Activated naive CD8-positive, alpha-beta T cell treated with anti-CD3 and anti-CD28 coated beads, Interleukin-2, amount 50 U/mL, for 24 hours (primary cell): Measurements from ENCODE around the gene EXOC6.

Experiments used
- ATAC-seq: fragments of 150-1000 bp; cut with Tn5 transposase; one replicate; pipeline ENCODE4 v1.10.0; 2021
- DNase-seq: peaks from one replicate; pipeline ENCODE4 v3.0.0; 2021
- H3K27ac Mint-ChIP-seq: one replicate; pipeline ENCODE4 v1.8.0; 2021; ENCODE audit warnings: mild to moderate bottlenecking, mixed read lengths
- H3K27me3 Mint-ChIP-seq: one replicate; pipeline ENCODE4 v1.8.0; 2021; ENCODE audit warnings: mixed read lengths
- H3K36me3 Mint-ChIP-seq: one replicate; pipeline ENCODE4 v1.8.0; 2021; ENCODE audit warnings: low read depth, mixed read lengths
- H3K4me1 Mint-ChIP-seq: one replicate; pipeline ENCODE4 v1.8.0; 2021; ENCODE audit warnings: mixed read lengths
- H3K4me3 Mint-ChIP-seq: one replicate; pipeline ENCODE4 v1.8.0; 2021; ENCODE audit warnings: mild to moderate bottlenecking, moderate library complexity, mixed read lengths
- H3K9me3 Mint-ChIP-seq: one replicate; pipeline ENCODE4 v1.8.0; 2021; ENCODE audit warnings: mixed read lengths

Gene EXOC6

GRCh38 chr10:92847202-92847864 lies 987 bp upstream of the EXOC6 start:
- no peaks in the 10 kb centered on the region for H3K27me3 Mint-ChIP-seq
- peak overlapping the region; percentile 79 for H3K27ac Mint-ChIP-seq
- no peaks in the 10 kb centered on the region for H3K9me3 Mint-ChIP-seq
- peaks cover 39% of the 10 kb centered on the region for H3K4me1 Mint-ChIP-seq
- no peak for ATAC-seq
- no peak for DNase-seq
- H3K36me3 Mint-ChIP-seq: peaks cover 3% of the 10 kb centered on the region
- peak overlapping the region; percentile 84 for H3K4me3 Mint-ChIP-seq

GRCh38 chr10:92848037-92848440 lies 281 bp upstream of the EXOC6 start:
- Mint-ChIP-seq H3K4me3 (peak overlapping the region; percentile 84), H3K4me1 (peaks cover 38% of the 10 kb centered on the region), H3K36me3 (peaks cover 3% of the 10 kb centered on the region), H3K9me3 (no peaks in the 10 kb centered on the region), H3K27me3 (no peaks in the 10 kb centered on the region), H3K27ac (peak overlapping the region; percentile 79)
- DNase-seq (no peak), ATAC-seq (peak; percentile 54)

GRCh38 chr10:92849234-92849525 lies 860 bp downstream of the EXOC6 start:
- H3K27ac Mint-ChIP-seq: peak overlapping the region; percentile 79
- no peaks in the 10 kb centered on the region for H3K27me3 Mint-ChIP-seq
- ATAC-seq (no peak), DNase-seq (no peak)
- H3K36me3 Mint-ChIP-seq: peaks cover 3% of the 10 kb centered on the region
- H3K9me3 Mint-ChIP-seq: no peaks in the 10 kb centered on the region
- peaks cover 36% of the 10 kb centered on the region for H3K4me1 Mint-ChIP-seq
- H3K4me3 Mint-ChIP-seq: peak overlapping the region; percentile 84

GRCh38 chr10:92849576-92850090 lies 1.3 kb downstream of the EXOC6 start:
- Mint-ChIP-seq H3K27ac (peak overlapping the region; percentile 79), H3K9me3 (no peaks in the 10 kb centered on the region), H3K4me3 (peak overlapping the region; percentile 84), H3K36me3 (peaks cover 3% of the 10 kb centered on the region), H3K4me1 (peaks cover 36% of the 10 kb centered on the region), H3K27me3 (no peaks in the 10 kb centered on the region)
- ATAC-seq (no peak), DNase-seq (no peak)

DNA sequence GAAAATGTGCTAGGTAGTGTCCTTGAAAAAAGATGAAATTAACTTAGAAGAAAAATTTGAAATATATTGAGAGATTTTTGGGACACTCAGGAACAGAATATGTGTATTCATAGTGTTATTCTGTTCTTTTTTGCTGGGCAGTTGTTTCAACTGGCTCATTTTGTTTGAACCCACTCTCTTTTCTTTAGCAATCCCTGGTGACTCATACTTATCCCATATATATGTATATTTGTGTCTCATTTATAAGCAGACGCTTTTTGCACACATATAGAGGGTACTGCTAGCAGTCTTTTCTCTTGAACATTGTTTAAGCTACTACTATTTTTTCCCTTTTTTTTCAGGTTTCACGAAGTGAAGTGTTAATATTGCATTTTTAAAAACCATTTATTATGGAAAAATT lies 1.9 kb downstream of the EXOC6 start:
- DNase-seq (no peak), ATAC-seq (no peak)
- Mint-ChIP-seq H3K27ac (no peak overlapping the region), H3K36me3 (peaks cover 3% of the 10 kb centered on the region), H3K9me3 (no peaks in the 10 kb centered on the region), H3K4me3 (no peak overlapping the region), H3K27me3 (no peaks in the 10 kb centered on the region), H3K4me1 (peaks cover 36% of the 10 kb centered on the region)

- Mint-ChIP-seq H3K36me3 (peaks cover 3% of the 10 kb centered on the region), H3K4me3 (no peak overlapping the region), H3K27me3 (no peaks in the 10 kb centered on the region), H3K4me1 (peaks cover 33% of the 10 kb centered on the region), H3K27ac (no peak overlapping the region), H3K9me3 (peaks cover under 1% of the 10 kb centered on the region)
- ATAC-seq (no peak), DNase-seq (no peak)
These were observed 2.7 kb downstream of the EXOC6 start for GRCh38 chr10:92851003-92851402.

GRCh38 chr10:92855560-92855959 lies 7.2 kb downstream of the EXOC6 start:
- Mint-ChIP-seq H3K27me3 (no peaks in the 10 kb centered on the region), H3K9me3 (peaks cover 32% of the 10 kb centered on the region), H3K4me1 (no peaks in the 10 kb centered on the region), H3K4me3 (no peak overlapping the region), H3K27ac (no peak overlapping the region), H3K36me3 (peaks cover 27% of the 10 kb centered on the region)
- DNase-seq (no peak), ATAC-seq (no peak)

GRCh38 chr10:92857904-92858514 lies 9.7 kb downstream of the EXOC6 start:
- no peaks in the 10 kb centered on the region for H3K27me3 Mint-ChIP-seq
- ATAC-seq (no peak), DNase-seq (no peak)
- peaks cover 24% of the 10 kb centered on the region for H3K36me3 Mint-ChIP-seq
- no peaks in the 10 kb centered on the region for H3K4me1 Mint-ChIP-seq
- no peak overlapping the region for H3K27ac Mint-ChIP-seq
- H3K4me3 Mint-ChIP-seq: no peak overlapping the region
- peaks cover 32% of the 10 kb centered on the region for H3K9me3 Mint-ChIP-seq

DNA sequence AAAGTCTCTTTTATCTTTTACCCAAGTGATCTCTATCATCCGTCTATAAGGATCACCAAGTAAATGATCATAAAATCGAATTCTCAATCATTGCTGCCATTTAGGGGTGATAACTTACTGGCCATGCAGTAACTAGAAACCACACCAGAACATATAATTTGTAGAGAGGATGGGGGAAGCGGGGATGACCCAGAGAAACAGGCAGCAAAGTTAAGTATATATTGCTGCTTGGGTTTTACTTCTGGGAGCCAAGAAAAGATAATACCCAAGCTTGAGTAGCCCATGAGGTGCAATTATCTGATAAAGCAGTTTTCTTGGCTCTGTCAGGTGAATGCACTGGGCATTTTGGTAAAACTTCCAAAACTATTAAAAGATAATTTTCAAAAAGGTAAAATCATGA lies 18.9 kb downstream of the EXOC6 start:
- Mint-ChIP-seq H3K36me3 (peaks cover 2% of the 10 kb centered on the region), H3K27me3 (no peaks in the 10 kb centered on the region), H3K4me1 (peaks cover 2% of the 10 kb centered on the region), H3K4me3 (no peak overlapping the region), H3K9me3 (no peaks in the 10 kb centered on the region), H3K27ac (no peak overlapping the region)
- ATAC-seq (no peak), DNase-seq (no peak)

GRCh38 chr10:92868036-92868435 lies 19.7 kb downstream of the EXOC6 start:
- Mint-ChIP-seq H3K9me3 (no peaks in the 10 kb centered on the region), H3K27ac (no peak overlapping the region), H3K4me1 (peaks cover 6% of the 10 kb centered on the region), H3K27me3 (no peaks in the 10 kb centered on the region), H3K4me3 (no peak overlapping the region), H3K36me3 (peaks cover 2% of the 10 kb centered on the region)
- no peak for ATAC-seq
- DNase-seq: no peak

DNA sequence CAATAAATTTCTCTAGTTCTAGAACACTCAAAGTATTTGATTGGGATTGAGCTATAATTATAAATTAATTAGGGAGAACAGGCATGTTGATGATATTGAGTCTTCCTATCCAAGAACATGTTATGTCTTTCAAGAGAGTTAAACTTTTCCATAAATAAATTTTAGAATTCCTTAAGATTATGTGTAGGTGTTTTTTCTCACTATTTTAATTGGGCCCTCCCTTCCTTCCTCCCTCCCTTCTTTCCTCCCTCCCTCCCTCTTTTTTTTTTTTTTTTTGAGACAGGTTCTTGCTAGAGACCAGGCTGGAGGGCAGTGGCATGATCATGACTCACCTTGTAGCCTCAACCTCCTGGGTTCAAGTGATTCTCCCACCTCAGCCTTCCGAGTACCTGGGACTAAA lies 20.2 kb downstream of the EXOC6 start:
- peaks cover 2% of the 10 kb centered on the region for H3K36me3 Mint-ChIP-seq
- H3K4me3 Mint-ChIP-seq: no peak overlapping the region
- H3K9me3 Mint-ChIP-seq: no peaks in the 10 kb centered on the region
- no peak for DNase-seq
- ATAC-seq: no peak
- peaks cover 9% of the 10 kb centered on the region for H3K4me1 Mint-ChIP-seq
- no peak overlapping the region for H3K27ac Mint-ChIP-seq
- H3K27me3 Mint-ChIP-seq: no peaks in the 10 kb centered on the region

GRCh38 chr10:92873029-92873428 lies 24.7 kb downstream of the EXOC6 start:
- Mint-ChIP-seq H3K9me3 (no peaks in the 10 kb centered on the region), H3K27me3 (no peaks in the 10 kb centered on the region), H3K27ac (no peak overlapping the region), H3K36me3 (peaks cover 2% of the 10 kb centered on the region), H3K4me1 (peaks cover 22% of the 10 kb centered on the region), H3K4me3 (no peak overlapping the region)
- ATAC-seq: no peak
- DNase-seq: no peak

DNA sequence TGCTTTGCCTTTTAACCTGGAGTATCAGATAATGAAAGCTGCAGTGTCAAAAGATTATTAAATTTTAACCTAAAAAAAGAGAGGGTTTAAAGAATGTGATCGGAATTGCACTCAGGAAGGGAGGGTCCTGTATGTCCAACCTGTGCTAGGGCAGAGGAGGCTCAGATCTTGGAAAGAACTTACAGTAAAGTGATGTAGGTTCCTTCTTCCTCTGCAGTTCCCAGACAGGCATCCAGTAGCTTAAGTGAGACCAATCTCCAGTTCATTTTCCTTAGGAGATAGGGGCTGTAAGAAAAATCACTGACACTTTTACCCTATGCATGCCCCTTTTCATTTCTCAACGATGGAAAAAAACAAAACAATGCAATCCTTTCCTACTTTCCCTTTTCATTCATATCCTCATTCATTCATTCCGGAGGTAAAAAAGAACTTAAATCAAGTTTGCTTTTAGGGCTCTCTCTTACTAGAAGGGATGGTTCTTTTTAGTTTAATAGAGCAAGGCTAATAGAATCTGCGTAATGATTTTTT lies 28.3 kb downstream of the EXOC6 start:
- H3K9me3 Mint-ChIP-seq: no peaks in the 10 kb centered on the region
- no peak overlapping the region for H3K4me3 Mint-ChIP-seq
- no peak overlapping the region for H3K27ac Mint-ChIP-seq
- no peak for ATAC-seq
- H3K4me1 Mint-ChIP-seq: peaks cover 22% of the 10 kb centered on the region
- no peaks in the 10 kb centered on the region for H3K27me3 Mint-ChIP-seq
- no peaks in the 10 kb centered on the region for H3K36me3 Mint-ChIP-seq
- no peak for DNase-seq

- no peak overlapping the region for H3K27ac Mint-ChIP-seq
These were observed 32.0 kb downstream of the EXOC6 start for GRCh38 chr10:92880233-92880861.

GRCh38 chr10:92880917-92881316 lies 32.6 kb downstream of the EXOC6 start:
- DNase-seq (no peak), ATAC-seq (no peak)
- Mint-ChIP-seq H3K9me3 (no peaks in the 10 kb centered on the region), H3K4me1 (peaks cover 13% of the 10 kb centered on the region), H3K4me3 (no peak overlapping the region), H3K27me3 (no peaks in the 10 kb centered on the region), H3K27ac (no peak overlapping the region), H3K36me3 (no peaks in the 10 kb centered on the region)

More at GRCh38 chr10:92880233-92880861, 32.0 kb downstream of the EXOC6 start:
- Mint-ChIP-seq H3K27me3 (no peaks in the 10 kb centered on the region), H3K4me3 (no peak overlapping the region), H3K9me3 (no peaks in the 10 kb centered on the region), H3K36me3 (no peaks in the 10 kb centered on the region), H3K4me1 (peaks cover 13% of the 10 kb centered on the region)
- ATAC-seq (no peak), DNase-seq (no peak)
